Measurements from ENCODE around the gene CCM2. TPM values are rescaled to one million over a fixed set of nuclear protein-coding genes. Genes with fewer than 3 reads are reported as not detected.
A peak's percentile ranks its signal among the peaks of the same experiment; 100 is the strongest.
"Not testable (repeated sequence)": the region's sequence is repeated elsewhere in the genome, so short reads cannot be mapped to it uniquely, and the experiment has no call there.

CCM2 gene
- total RNA-seq, 1 experiment from 2014 or later, result 62.9 TPM

DNA sequence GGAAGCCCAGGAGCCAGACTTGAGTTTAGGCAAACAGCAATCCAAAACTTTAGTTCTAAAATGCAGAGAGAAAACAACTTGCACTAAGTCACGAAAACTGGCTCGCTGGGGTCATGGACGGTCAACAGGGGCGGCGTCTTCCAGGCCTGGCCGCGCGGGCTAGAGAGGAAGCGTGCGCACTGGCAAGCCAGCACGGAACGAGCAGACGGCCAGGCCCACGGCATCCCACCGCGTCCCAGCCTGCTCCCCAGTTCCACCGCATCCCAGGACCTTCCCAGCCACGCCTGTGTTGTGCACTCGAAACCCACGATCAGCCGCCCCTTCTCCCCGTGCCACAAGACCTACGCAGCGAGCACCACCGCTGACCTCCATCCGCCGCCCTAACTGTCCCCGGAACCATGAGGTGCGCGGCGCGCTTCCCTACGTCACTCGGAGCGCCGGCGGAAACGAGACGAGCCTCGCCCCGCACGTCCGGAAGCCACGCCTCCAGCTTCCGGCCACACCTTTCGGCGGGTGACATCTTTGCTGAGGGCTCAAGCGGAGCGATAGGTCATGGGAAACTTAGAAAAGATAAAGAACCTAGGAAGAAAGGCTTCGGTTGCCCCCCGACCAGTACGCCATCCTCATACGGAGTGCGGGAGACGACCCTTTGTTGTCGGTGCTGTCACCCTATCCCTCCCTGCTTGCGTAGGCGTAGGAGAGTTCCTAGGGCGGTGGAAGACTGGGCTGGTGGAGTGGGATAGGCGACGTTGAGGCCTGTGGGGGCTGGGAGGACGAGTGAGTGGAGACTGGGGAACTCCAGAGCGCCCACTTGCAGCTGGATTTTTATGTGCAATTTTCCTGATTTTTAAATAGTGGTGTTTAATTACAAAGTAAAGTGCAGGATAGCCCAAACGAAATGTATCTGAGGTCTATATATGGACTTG lies 111.6 kb downstream of the CCM2 start, which contains the start of gene TBRG4:
TBRG4 (minus strand) TSS at position 400 of the 926 bp plus-strand sequence. CDS start 2,460 bp downstream, outside the sequence.
- Mint-ChIP-seq H3K4me1 (ENCODE audit: low read depth, unreplicated experiment) (peaks cover 31% of the 10 kb centered on the region), H3K36me3 (ENCODE audit: insufficient read depth, unreplicated experiment) (peaks cover 55% of the 10 kb centered on the region), H3K27me3 (ENCODE audit: unreplicated experiment) (peaks cover 32% of the 10 kb centered on the region), H3K27ac (ENCODE audit: unreplicated experiment) (peak within 1 kb of the TSS; percentile 99), H3K9me3 (ENCODE audit: low read depth, unreplicated experiment) (no peaks in the 10 kb centered on the region), H3K4me3 (ENCODE audit: low read depth, unreplicated experiment) (peak within 1 kb of the TSS; percentile 96)
- TF ChIP-seq CTCF (IDR thresholded peaks at IDR 0.05; ENCODE audit: unreplicated experiment), result peak; percentile 21
- CTCF ChIA-PET, result interaction anchor here (0.7 to 1.6 kb wide), 5 partner anchors 16 to 138 kb away, joined by 3 to 7 read pairs (median 3); no protein-coding TSS in a partner anchor
- TSS peak; percentile 94 for BruUV-seq (replicated peaks)
- DNase-seq, result peak; percentile 98
- intact Hi-C loops (cut with micrococcal nuclease; ENCODE audit: unreplicated experiment), result loop anchor here (1.0 to 5.0 kb wide), 2 partner anchors 109 to 125 kb away; partner anchors contain the start of gene CCM2

GRCh38 chr7:45112648-45113047 lies 112.6 kb downstream of the CCM2 start:
- no TSS peak for BruUV-seq (replicated peaks)
- Mint-ChIP-seq H3K4me1 (ENCODE audit: low read depth, unreplicated experiment) (peaks cover 24% of the 10 kb centered on the region), H3K36me3 (ENCODE audit: insufficient read depth, unreplicated experiment) (peaks cover 44% of the 10 kb centered on the region), H3K27me3 (ENCODE audit: unreplicated experiment) (peaks cover 42% of the 10 kb centered on the region), H3K27ac (ENCODE audit: unreplicated experiment) (peak overlapping the region; percentile 99), H3K9me3 (ENCODE audit: low read depth, unreplicated experiment) (no peaks in the 10 kb centered on the region), H3K4me3 (ENCODE audit: low read depth, unreplicated experiment) (peak overlapping the region; percentile 96)
- TF ChIP-seq CTCF (IDR thresholded peaks at IDR 0.05; ENCODE audit: unreplicated experiment), result no peak
- CTCF ChIA-PET, result interaction anchor here (1.2 to 1.6 kb wide), 3 partner anchors 24 to 139 kb away, joined by 3 to 7 read pairs (median 7); no protein-coding TSS in a partner anchor
- intact Hi-C loops (cut with micrococcal nuclease; ENCODE audit: unreplicated experiment), result loop anchor here (1.0 to 5.0 kb wide), 2 partner anchors 110 to 126 kb away; partner anchors contain the start of gene CCM2
- no peak for DNase-seq

DNA sequence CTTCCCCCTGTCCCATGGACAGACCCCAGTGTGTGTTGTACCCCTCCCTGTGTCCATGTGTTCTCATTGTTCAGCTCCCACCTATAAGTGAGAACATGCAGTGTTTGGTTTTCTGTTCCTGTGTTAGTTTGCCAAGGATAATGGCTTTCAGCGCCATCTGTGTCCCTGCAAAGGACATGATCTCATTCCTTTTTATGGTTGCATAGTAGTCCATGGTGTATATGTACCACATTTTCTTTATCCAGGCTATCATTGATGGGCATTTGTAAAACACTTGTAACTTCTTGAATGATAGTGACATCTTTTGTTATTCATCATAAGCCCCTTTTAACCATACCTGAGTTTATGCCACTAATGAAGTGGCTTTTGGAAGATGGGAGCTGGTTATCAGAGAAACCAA lies 114.3 kb downstream of the CCM2 start:
- not testable (repeated sequence) for BruUV-seq (replicated peaks); H3K27ac Mint-ChIP-seq (ENCODE audit: unreplicated experiment); H3K9me3 Mint-ChIP-seq (ENCODE audit: low read depth, unreplicated experiment); DNase-seq; H3K4me3 Mint-ChIP-seq (ENCODE audit: low read depth, unreplicated experiment); H3K4me1 Mint-ChIP-seq (ENCODE audit: low read depth, unreplicated experiment)
- Mint-ChIP-seq H3K36me3 (ENCODE audit: insufficient read depth, unreplicated experiment) (peaks cover 29% of the 10 kb centered on the region), H3K27me3 (ENCODE audit: unreplicated experiment) (peaks cover 47% of the 10 kb centered on the region)
- CTCF ChIA-PET, result interaction anchor here (1.0 kb wide), 1 partner anchor 22 kb away, joined by 3 read pairs; no protein-coding TSS in a partner anchor
- intact Hi-C loops (cut with micrococcal nuclease; ENCODE audit: unreplicated experiment), result loop anchor here (5.0 kb wide), 1 partner anchor 112 kb away; the partner anchor contains the start of gene CCM2

GRCh38 chr7:45114926-45115325 lies 114.9 kb downstream of the CCM2 start:
- DNase-seq, result no peak
- Mint-ChIP-seq H3K27me3 (ENCODE audit: unreplicated experiment) (peaks cover 47% of the 10 kb centered on the region), H3K36me3 (ENCODE audit: insufficient read depth, unreplicated experiment) (peaks cover 28% of the 10 kb centered on the region), H3K27ac (ENCODE audit: unreplicated experiment) (no peak overlapping the region), H3K9me3 (ENCODE audit: low read depth, unreplicated experiment) (no peaks in the 10 kb centered on the region), H3K4me3 (ENCODE audit: low read depth, unreplicated experiment) (no peak overlapping the region), H3K4me1 (ENCODE audit: low read depth, unreplicated experiment) (peaks cover 6% of the 10 kb centered on the region)
- CTCF ChIA-PET, result interaction anchor here (1.0 to 1.2 kb wide), 2 partner anchors 21 to 625 kb away, joined by 3 read pairs; no protein-coding TSS in a partner anchor
- intact Hi-C loops (cut with micrococcal nuclease; ENCODE audit: unreplicated experiment), result loop anchor here (5.0 kb wide), 1 partner anchor 113 kb away; the partner anchor contains the start of gene CCM2
- no TSS peak for BruUV-seq (replicated peaks)
- TF ChIP-seq CTCF (IDR thresholded peaks at IDR 0.05; ENCODE audit: unreplicated experiment), result no peak
